Endothelial cell of umbilical vein (primary cell): ENCODE measurements around the gene ATAT1. TPM values are rescaled to one million over a fixed set of nuclear protein-coding genes. Genes with fewer than 3 reads are reported as not detected.

Experiments
- BruUV-seq: library from RNA; stranded (reverse); fragments of 400-500 nt; replicated peaks from 2 replicates; lab custom pipeline; 2021; lab: Mats Ljungman, UMichigan
- CTCF ChIA-PET: fragments of 300-600, 350-600 bp; sonication (Branson Sonifier 250); formaldehyde crosslinking; loops from one replicate; lab custom pipeline; 2021; ENCODE audit warnings: antibody characterized with exemption, inconsistent platforms; lab: Charles Lee
- POLR2A ChIA-PET: fragments of 300-600, 350-600 bp; sonication (Branson Sonifier 250); formaldehyde crosslinking; loops from one replicate; lab custom pipeline; 2021; ENCODE audit warnings: antibody characterized with exemption, inconsistent platforms; lab: Charles Lee
- DNase-seq: peaks from one replicate; pipeline ENCODE4 v3.0.0-alpha.2; 2011; ENCODE audit warnings: low read depth, low spot score
- FAIRE-seq: peaks from 2 replicates; lab custom pipeline; 2011; peaks lifted over from hg19 to GRCh38; lab: Jason Lieb, UNC
- H2AFZ ChIP-seq: 2 replicates; pipeline ENCODE4 v1.6.0; 2012; ENCODE audit warnings: low read depth, low read length, control low read depth, inconsistent platforms
- H3K27ac ChIP-seq: 2 replicates; pipeline ENCODE4 v1.5.1; 2011; ENCODE audit warnings: low read depth, mild to moderate bottlenecking, control low read depth, low read length, moderate library complexity; ENCODE audit not compliant: insufficient read depth
- H3K27me3 ChIP-seq, 2 experiments: 2 replicates each; pipeline versions ENCODE4 v1.6.0 to v1.6.1; 2011; ENCODE audit warnings: low read length in 2 of 2, mixed read lengths in 1 of 2; ENCODE audit not compliant: control insufficient read depth in 2 of 2, insufficient read depth in 2 of 2
- H3K36me3 ChIP-seq, 2 experiments: 2 replicates in 1 of 2; 3 replicates in 1 of 2; pipeline ENCODE4 v1.5.1; 2011; ENCODE audit warnings: low read length in 2 of 2, mild to moderate bottlenecking in 1 of 2, moderate library complexity in 1 of 2; ENCODE audit not compliant: control insufficient read depth in 2 of 2, insufficient read depth in 2 of 2; ENCODE audit errors: extremely low read depth in 1 of 2
- H3K4me1 ChIP-seq: 3 replicates; pipeline ENCODE4 v1.5.1; 2011; ENCODE audit warnings: mild to moderate bottlenecking, low read length; ENCODE audit not compliant: control insufficient read depth, insufficient read depth; ENCODE audit errors: extremely low read depth
- H3K4me2 ChIP-seq: 2 replicates; pipeline ENCODE4 v1.6.1; 2011; ENCODE audit warnings: low read length, control low read depth, mixed read lengths; ENCODE audit not compliant: insufficient read depth
- H3K4me3 ChIP-seq, 3 experiments: fragments of 200-600 bp in 1 of 3; sonication (generic), shearing (Covaris generic) in 1 of 3; replicated peaks in 1 of 3; 2 replicates each; pipeline ENCODE4 v1.5.1; 2011 to 2016; ENCODE audit warnings: control low read depth in 3 of 3, low read length in 3 of 3, mild to moderate bottlenecking in 2 of 3, inconsistent platforms in 1 of 3, low read depth in 1 of 3, moderate library complexity in 1 of 3; ENCODE audit not compliant: insufficient read depth in 1 of 3
- H3K79me2 ChIP-seq: 2 replicates; pipeline ENCODE4 v1.6.0; 2012; ENCODE audit warnings: low read length, inconsistent platforms; ENCODE audit not compliant: control insufficient read depth, insufficient read depth
- H3K9ac ChIP-seq: replicated peaks from 2 replicates; pipeline ENCODE3; 2011; ENCODE audit warnings: low read length, control low read depth; ENCODE audit not compliant: insufficient read depth; ENCODE audit errors: extremely low read depth
- H3K9me1 ChIP-seq: replicated peaks from 3 replicates; pipeline ENCODE4 v1.6.0; 2011; ENCODE audit warnings: mild to moderate bottlenecking, low read length; ENCODE audit not compliant: control insufficient read depth, insufficient read depth; ENCODE audit errors: extremely low read depth
- H3K9me3 ChIP-seq: replicated peaks from 2 replicates; pipeline ENCODE4 v1.5.1; 2012; ENCODE audit warnings: low read length, inconsistent platforms; ENCODE audit not compliant: control insufficient read depth, insufficient read depth
- H4K20me1 ChIP-seq: replicated peaks from 2 replicates; pipeline ENCODE3; 2011; ENCODE audit warnings: mild to moderate bottlenecking, low read length; ENCODE audit not compliant: control insufficient read depth, insufficient read depth; ENCODE audit errors: extremely low read depth
- EZH2 ChIP-seq: IDR thresholded peaks from 2 replicates; pipeline ENCODE4 v1.6.1; 2012; ENCODE audit warnings: borderline replicate concordance, low read depth, mild to moderate bottlenecking, moderate library complexity, low read length, inconsistent platforms; ENCODE audit not compliant: severe bottlenecking
- FOS ChIP-seq: IDR thresholded peaks from 2 replicates; pipeline ENCODE4 v1.6.1; 2011; ENCODE audit warnings: mild to moderate bottlenecking, low read length, moderate library complexity, borderline replicate concordance; ENCODE audit not compliant: insufficient read depth
- GATA2 ChIP-seq: IDR thresholded peaks from 2 replicates; pipeline ENCODE4 v1.7.0; 2011; ENCODE audit warnings: low read depth, mild to moderate bottlenecking, moderate library complexity, mixed read lengths, low read length; ENCODE audit not compliant: insufficient read length, insufficient read depth
- JUN ChIP-seq: IDR thresholded peaks from 2 replicates; pipeline ENCODE4 v1.6.1; 2011; ENCODE audit warnings: borderline replicate concordance, low read depth; ENCODE audit not compliant: insufficient read length, insufficient read depth
- MYC ChIP-seq: IDR thresholded peaks from one replicate; pipeline ENCODE4 v1.6.1; 2011; ENCODE audit warnings: mild to moderate bottlenecking, low read depth, low read length
- POLR2A ChIP-seq: IDR thresholded peaks from 2 replicates; pipeline ENCODE4 v1.6.1; 2012; ENCODE audit warnings: low read depth, mild to moderate bottlenecking, control low read depth, low read length
- POLR2AphosphoS5 ChIP-seq: IDR thresholded peaks from 2 replicates; pipeline ENCODE4 v1.6.1; 2012; ENCODE audit warnings: low read depth, mild to moderate bottlenecking, control low read depth, low read length, moderate library complexity; ENCODE audit not compliant: insufficient read depth
- dilution Hi-C: fragments of 300-500 bp; cut with MboI; formaldehyde crosslinking; loops from one replicate; pipeline ENCODE4 v1.15.0; 2019; ENCODE audit warnings: low sequenced_read_pairs; ENCODE audit not compliant: extremely low pct_ligation_motif_present
- intact Hi-C: fragments of 100-400 bp; cut with micrococcal nuclease; formaldehyde crosslinking; loops from one replicate; pipeline ENCODE4 v1.10.0; 2022
- polyA plus RNA-seq, 4 experiments: library from polyadenylated mRNA; depleted of rRNA in 3 of 4; stranded (reverse) in 3 of 4; unstranded in 1 of 4; fragments of >200 nt; gene quantifications; 2 replicates each; pipeline versions ENCODE4 v1.2.1 to v1.2.3, GENCODE V29; 2011 to 2012; ENCODE audit warnings: missing spikeins in 1 of 4
- total RNA-seq: library from RNA; stranded (reverse); gene quantifications from 2 replicates; pipeline ENCODE4 v1.2.3, GENCODE V29; 2021
- TF ChIP-seq, protein P1 (sequence below), 2 donors: IDR thresholded peaks; 1 replicate in 1 of 2; 2 replicates in 1 of 2; pipeline ENCODE4 v1.5.1; 2011; ENCODE audit warnings: low read length in 2 of 2, mild to moderate bottlenecking in 2 of 2, moderate library complexity in 2 of 2, control low read depth in 1 of 2, inconsistent platforms in 1 of 2, low read depth in 1 of 2; ENCODE audit not compliant: insufficient read depth in 1 of 2; ENCODE audit errors: extremely low read depth in 1 of 2
- TF ChIP-seq, protein P2 (sequence below): IDR thresholded peaks from 2 replicates; pipeline ENCODE4 v1.6.1; 2011; ENCODE audit not compliant: insufficient read depth, insufficient read length

Gene ATAT1
- total and polyA plus RNA-seq, 2 donors (not counting 3 experiments of a cell fraction or from before 2014, with no cell fraction given): 17.4 to 18.4 TPM

DNA sequence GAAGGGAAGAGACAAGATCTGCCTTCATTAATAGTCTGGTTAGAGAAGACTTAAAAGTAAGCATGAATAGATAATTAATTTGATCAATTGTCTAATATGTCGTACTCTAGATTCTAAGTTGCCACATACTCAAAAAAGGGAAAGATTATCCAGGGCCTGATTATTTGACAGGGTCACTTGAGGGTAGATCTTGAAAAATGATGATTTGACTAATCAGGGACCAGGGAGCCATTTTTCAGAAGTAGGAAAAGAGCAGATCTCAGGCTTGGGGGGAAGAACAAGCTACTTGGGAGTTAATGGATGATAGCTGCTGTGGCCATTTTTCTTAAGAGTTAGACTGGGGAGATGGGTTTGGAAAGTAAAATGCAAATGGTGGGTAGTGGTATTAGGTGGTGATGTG, 34.4 kb upstream of the ATAT1 start:
- Histone ChIP-seq H3K27ac (no peak overlapping the region), H2AFZ (no peak overlapping the region), H3K27me3 (no peaks in the 10 kb centered on the region), H3K9me3 (no peaks in the 10 kb centered on the region), H3K4me2 (no peak overlapping the region), H3K9ac (no peak overlapping the region), H3K4me3 (no peak overlapping the region), H3K36me3 (peaks cover 17 to 18% of the 10 kb centered on the region in 2 experiments), H4K20me1 (no peaks in the 10 kb centered on the region), H3K79me2 (peaks cover 7% of the 10 kb centered on the region), H3K4me1 (peaks cover 2% of the 10 kb centered on the region), H3K9me1 (no peaks in the 10 kb centered on the region)
- TF ChIP-seq GATA2 (no peak), POLR2AphosphoS5 (no peak), FOS (no peak), MYC (no peak), POLR2A (no peak), EZH2 (no peak), JUN (no peak)
- TF ChIP-seq, protein P1, sequence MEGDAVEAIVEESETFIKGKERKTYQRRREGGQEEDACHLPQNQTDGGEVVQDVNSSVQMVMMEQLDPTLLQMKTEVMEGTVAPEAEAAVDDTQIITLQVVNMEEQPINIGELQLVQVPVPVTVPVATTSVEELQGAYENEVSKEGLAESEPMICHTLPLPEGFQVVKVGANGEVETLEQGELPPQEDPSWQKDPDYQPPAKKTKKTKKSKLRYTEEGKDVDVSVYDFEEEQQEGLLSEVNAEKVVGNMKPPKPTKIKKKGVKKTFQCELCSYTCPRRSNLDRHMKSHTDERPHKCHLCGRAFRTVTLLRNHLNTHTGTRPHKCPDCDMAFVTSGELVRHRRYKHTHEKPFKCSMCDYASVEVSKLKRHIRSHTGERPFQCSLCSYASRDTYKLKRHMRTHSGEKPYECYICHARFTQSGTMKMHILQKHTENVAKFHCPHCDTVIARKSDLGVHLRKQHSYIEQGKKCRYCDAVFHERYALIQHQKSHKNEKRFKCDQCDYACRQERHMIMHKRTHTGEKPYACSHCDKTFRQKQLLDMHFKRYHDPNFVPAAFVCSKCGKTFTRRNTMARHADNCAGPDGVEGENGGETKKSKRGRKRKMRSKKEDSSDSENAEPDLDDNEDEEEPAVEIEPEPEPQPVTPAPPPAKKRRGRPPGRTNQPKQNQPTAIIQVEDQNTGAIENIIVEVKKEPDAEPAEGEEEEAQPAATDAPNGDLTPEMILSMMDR (IDR thresholded peaks at IDR 0.05; ENCODE audit: extremely low read depth in 1 of 2, insufficient read depth in 1 of 2, low read depth in 1 of 2, low read length in 2 of 2): no peak
- TF ChIP-seq, protein P2, sequence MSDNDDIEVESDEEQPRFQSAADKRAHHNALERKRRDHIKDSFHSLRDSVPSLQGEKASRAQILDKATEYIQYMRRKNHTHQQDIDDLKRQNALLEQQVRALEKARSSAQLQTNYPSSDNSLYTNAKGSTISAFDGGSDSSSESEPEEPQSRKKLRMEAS: no peak
- intact Hi-C loops: no loop called here
- CTCF ChIA-PET: interaction anchor here (1.0 to 1.2 kb wide), 3 partner anchors 47 to 110 kb away, joined by 3 to 8 read pairs (median 5); no protein-coding TSS in a partner anchor
- dilution Hi-C loops: no loop called here
- no peak for FAIRE-seq
- POLR2A ChIA-PET: no interaction called here
- BruUV-seq: no TSS peak
- DNase-seq: no peak
